MV-4-11 (cell line): ENCODE data around the gene CD14.
"Not testable (repeated sequence)": the region's sequence is repeated elsewhere in the genome, so short reads cannot be mapped to it uniquely, and the experiment has no call there.

Source experiments
- DNase-seq: peaks from one replicate; lab custom pipeline; 2025; lab: John Stamatoyannopoulos, UW

Gene CD14

DNA sequence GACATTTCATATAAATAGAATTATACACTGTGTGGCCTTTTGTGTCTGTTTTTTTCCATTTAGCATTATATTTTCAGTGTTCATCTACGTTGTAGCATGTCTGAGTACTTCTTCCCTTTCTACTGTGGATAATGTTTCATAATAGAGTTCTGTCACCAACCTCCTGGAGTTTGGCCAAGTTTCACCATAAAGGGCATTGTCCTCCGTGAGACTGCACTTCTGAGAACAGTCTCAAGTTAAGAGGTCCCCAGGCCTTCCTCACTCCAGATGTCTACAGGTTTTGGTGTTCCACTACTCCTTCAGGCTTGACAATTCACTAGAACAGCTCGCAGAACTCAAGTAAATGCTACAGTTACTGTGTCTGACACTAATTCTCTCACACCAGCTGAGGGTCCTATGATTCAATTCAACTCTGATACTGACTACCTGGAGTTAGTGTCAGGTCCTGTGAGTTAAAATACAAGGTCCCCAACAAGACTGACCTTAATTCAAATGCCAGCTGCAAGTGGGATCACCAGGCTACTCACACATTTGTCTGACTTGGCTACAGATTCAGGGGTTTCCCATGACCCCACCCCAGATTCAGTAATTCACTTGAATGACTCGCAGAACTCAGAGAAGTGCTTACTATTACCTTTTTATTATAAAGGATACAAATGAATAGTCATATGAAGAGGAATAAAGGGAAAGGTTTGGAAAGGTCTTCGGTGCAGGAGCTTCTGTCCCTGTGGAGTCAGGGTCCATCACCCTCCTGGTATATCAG lies 37.3 kb downstream of the CD14 start:
- peak; percentile 94 for DNase-seq

DNA sequence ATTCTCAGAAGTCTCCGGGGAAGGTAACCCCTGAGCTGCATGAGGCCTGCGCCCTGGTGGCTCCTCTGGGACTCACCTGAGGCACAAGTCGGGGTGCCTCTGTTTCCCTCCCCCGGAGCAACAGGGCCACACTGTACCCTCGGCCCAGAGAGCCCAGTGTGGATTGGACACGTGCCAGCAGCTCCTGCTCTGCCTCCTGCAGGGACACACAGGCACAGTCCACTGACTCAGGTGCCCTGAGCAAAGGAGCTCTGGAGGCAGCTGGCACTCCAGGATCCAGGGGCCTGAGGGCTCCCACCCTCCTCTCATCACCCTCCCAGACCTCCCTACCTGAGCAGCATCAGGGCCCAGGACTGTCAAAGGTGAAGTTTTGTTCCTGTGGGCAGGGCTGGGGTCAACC lies 38.8 kb downstream of the CD14 start:
- DNase-seq, result no peak

GRCh38 chr5:140593070-140593469 lies 39.9 kb downstream of the CD14 start:
- not testable (repeated sequence) for DNase-seq

- peak; percentile 86 for DNase-seq
Measured at GRCh38 chr5:140591747-140592372, 41.1 kb downstream of the CD14 start.

GRCh38 chr5:140590861-140591260 lies 42.1 kb downstream of the CD14 start:
- DNase-seq, result no peak

GRCh38 chr5:140588311-140589070 lies 44.5 kb downstream of the CD14 start:
- DNase-seq, result no peak

DNA sequence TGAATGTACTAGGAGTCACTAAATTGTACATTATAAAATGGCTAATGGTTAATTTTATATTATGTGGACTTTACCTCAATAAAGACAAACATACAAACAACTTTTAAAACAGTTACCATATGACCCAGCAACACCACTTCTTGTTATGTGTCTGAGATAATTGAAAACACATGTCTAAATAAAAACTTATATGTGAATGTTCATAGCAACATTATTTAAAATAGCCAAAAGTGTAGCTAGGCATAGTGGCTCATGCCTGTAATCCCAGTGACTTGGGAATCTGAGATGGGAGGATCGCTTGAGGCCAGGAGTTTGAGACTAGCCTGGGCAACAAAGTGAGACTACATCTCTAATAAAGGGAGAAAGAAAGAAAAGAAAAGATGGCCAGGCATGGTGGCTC lies 45.5 kb downstream of the CD14 start:
- DNase-seq, result no peak
